ENCODE measurements around the gene MAGEB4. TPM values are rescaled to one million over a fixed set of nuclear protein-coding genes. Genes with fewer than 3 reads are reported as not detected.

MAGEB4 gene
- total and polyA plus RNA-seq, 2 of the 4 experiments (the other 2 are of a cell fraction) = not detected

DNA sequence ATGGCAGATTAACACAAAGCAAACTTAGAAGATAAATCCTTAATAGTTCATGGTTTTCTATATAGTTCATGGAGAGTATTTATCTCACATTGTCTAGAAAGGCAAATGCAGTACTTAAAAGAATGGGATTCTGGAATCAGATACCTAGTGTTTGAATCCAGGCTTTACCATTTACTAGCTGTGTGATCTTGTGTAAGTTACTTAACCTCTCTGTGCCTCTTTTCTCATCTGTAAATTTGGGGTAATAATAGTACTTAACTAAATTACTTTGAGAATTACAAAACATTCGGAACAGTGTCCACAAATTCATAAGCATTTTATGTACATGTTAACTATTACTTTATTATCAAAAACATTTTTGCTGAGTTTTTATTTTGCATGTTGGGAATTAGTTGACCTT lies 21.0 kb downstream of the MAGEB4 start:
- no CpG with 5 or more reads among the region's 1 CpG for WGBS, 2 experiments (ENCODE audit: extremely low coverage in 2 of 2, insufficient read length in 1 of 2)
- Histone ChIP-seq H3K18ac (ENCODE audit: low read depth, low read length) (no peak overlapping the region), H3K23ac (ENCODE audit: low read depth, low read length) (no peak overlapping the region), H3K56ac (ENCODE audit: extremely low read depth, insufficient read depth, low read length) (no peak overlapping the region), H4K8ac (ENCODE audit: low read depth in 2 of 2, low read length in 2 of 2) (no peak overlapping the region), H3K4ac (ENCODE audit: low read depth, low read length) (no peak overlapping the region), H4K91ac (ENCODE audit: insufficient read depth, low read depth, low read length) (no peak overlapping the region), H3K79me1 (ENCODE audit: low read depth in 1 of 2, low read length in 2 of 2) (no peaks in the 10 kb centered on the region), H3K9me1 (ENCODE audit: insufficient read depth, low read length) (no peaks in the 10 kb centered on the region), H3K4me2 (ENCODE audit: low read depth, low read length) (no peak overlapping the region), H3K14ac (replicated peaks; ENCODE audit: low read depth, low read length) (no peak overlapping the region), H3K9me3 (ENCODE audit: control insufficient read depth, insufficient read depth, low read length) (no peaks in the 10 kb centered on the region), H3K36me3 (ENCODE audit: control insufficient read depth, insufficient read depth, low read length) (no peaks in the 10 kb centered on the region), H2BK5ac (ENCODE audit: low read depth, low read length, poor library complexity, severe bottlenecking) (no peak overlapping the region), H3K4me3 (ENCODE audit: insufficient read depth, low read depth, low read length) (no peak overlapping the region), H3K27me3 (ENCODE audit: control insufficient read depth, insufficient read depth, low read length) (peaks cover 3% of the 10 kb centered on the region), H4K20me1 (ENCODE audit: insufficient read depth, low read length) (no peaks in the 10 kb centered on the region), H4K5ac (ENCODE audit: low read depth, low read length) (no peak overlapping the region), H3K4me1 (ENCODE audit: control insufficient read depth, insufficient read depth, low read length) (no peaks in the 10 kb centered on the region), H2BK120ac (ENCODE audit: low read depth, low read length) (no peak overlapping the region), H2BK20ac (ENCODE audit: low read depth, low read length) (no peak overlapping the region), H2AK9ac (replicated peaks; ENCODE audit: low read depth, low read length, poor library complexity) (no peak overlapping the region), H2AK5ac (ENCODE audit: low read depth, low read length) (no peak overlapping the region), H2BK15ac (ENCODE audit: low read depth, low read length) (no peak overlapping the region), H3K9ac (ENCODE audit: low read depth, low read length) (no peak overlapping the region), H2AFZ (replicated peaks; ENCODE audit: low read length, poor library complexity) (no peak overlapping the region), H3K27ac (ENCODE audit: insufficient read depth, low read length) (no peak overlapping the region)
- ChIA-PET CTCF (no interaction called here), POLR2A (ENCODE audit: unreplicated experiment) (no interaction called here)
- intact Hi-C loops (cut with micrococcal nuclease) = no loop called here
- BruUV-seq (replicated peaks) = no TSS peak
- in situ Hi-C loops (cut with MboI; ENCODE audit: low sequenced_read_pairs) = no loop called here
- dilution Hi-C loops (cut with HindIII; ENCODE audit: low sequenced_read_pairs, unreplicated experiment) = no loop called here
- TF ChIP-seq POLR2A (IDR thresholded peaks at IDR 0.05; ENCODE audit: low read depth, low read length) = no peak
- no peak for TF ChIP-seq BHLHE40 (IDR thresholded peaks at IDR 0.05; ENCODE audit: low read depth, low read length)
- TF ChIP-seq RAD21 (IDR thresholded peaks at IDR 0.05; ENCODE audit: low read length) = no peak
- TF ChIP-seq, protein P1, sequence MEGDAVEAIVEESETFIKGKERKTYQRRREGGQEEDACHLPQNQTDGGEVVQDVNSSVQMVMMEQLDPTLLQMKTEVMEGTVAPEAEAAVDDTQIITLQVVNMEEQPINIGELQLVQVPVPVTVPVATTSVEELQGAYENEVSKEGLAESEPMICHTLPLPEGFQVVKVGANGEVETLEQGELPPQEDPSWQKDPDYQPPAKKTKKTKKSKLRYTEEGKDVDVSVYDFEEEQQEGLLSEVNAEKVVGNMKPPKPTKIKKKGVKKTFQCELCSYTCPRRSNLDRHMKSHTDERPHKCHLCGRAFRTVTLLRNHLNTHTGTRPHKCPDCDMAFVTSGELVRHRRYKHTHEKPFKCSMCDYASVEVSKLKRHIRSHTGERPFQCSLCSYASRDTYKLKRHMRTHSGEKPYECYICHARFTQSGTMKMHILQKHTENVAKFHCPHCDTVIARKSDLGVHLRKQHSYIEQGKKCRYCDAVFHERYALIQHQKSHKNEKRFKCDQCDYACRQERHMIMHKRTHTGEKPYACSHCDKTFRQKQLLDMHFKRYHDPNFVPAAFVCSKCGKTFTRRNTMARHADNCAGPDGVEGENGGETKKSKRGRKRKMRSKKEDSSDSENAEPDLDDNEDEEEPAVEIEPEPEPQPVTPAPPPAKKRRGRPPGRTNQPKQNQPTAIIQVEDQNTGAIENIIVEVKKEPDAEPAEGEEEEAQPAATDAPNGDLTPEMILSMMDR (conservative IDR thresholded peaks at IDR 0.05; ENCODE audit: low read depth, low read length) = no peak
- TF ChIP-seq, protein P2, sequence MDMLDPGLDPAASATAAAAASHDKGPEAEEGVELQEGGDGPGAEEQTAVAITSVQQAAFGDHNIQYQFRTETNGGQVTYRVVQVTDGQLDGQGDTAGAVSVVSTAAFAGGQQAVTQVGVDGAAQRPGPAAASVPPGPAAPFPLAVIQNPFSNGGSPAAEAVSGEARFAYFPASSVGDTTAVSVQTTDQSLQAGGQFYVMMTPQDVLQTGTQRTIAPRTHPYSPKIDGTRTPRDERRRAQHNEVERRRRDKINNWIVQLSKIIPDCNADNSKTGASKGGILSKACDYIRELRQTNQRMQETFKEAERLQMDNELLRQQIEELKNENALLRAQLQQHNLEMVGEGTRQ (IDR thresholded peaks at IDR 0.05; ENCODE audit: low read depth, low read length) = no peak
- TF ChIP-seq NFE2L2 (IDR thresholded peaks at IDR 0.05; ENCODE audit: low read depth, low read length) = no peak
- TF ChIP-seq SMC3 (IDR thresholded peaks at IDR 0.05; ENCODE audit: low read depth, low read length) = no peak
- no peak for TF ChIP-seq RFX5 (IDR thresholded peaks at IDR 0.05; ENCODE audit: low read depth, low read length)
- TF ChIP-seq, protein P3, sequence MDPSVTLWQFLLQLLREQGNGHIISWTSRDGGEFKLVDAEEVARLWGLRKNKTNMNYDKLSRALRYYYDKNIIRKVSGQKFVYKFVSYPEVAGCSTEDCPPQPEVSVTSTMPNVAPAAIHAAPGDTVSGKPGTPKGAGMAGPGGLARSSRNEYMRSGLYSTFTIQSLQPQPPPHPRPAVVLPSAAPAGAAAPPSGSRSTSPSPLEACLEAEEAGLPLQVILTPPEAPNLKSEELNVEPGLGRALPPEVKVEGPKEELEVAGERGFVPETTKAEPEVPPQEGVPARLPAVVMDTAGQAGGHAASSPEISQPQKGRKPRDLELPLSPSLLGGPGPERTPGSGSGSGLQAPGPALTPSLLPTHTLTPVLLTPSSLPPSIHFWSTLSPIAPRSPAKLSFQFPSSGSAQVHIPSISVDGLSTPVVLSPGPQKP (IDR thresholded peaks at IDR 0.05; ENCODE audit: borderline replicate concordance, low read depth, low read length) = no peak
- no peak for TF ChIP-seq CEBPB (IDR thresholded peaks at IDR 0.05; ENCODE audit: low read depth, low read length)
- TF ChIP-seq RCOR1 (IDR thresholded peaks at IDR 0.05; ENCODE audit: insufficient replicate concordance, low read length) = no peak
- ATAC-seq (ENCODE audit: low read depth) (no peak), DNase-seq (no peak)

Data from IMR-90 (cell line).